C4-2B (cell line): ENCODE results near the gene CASP7.

ENCODE experiments used
- CTCF ChIP-seq: fragments of 450-650 bp; conservative IDR thresholded peaks from 2 replicates; pipeline ENCODE4 v1.5.1; 2017; ENCODE audit warnings: mild to moderate bottlenecking
- ZFX ChIP-seq: fragments of 450-650 bp; IDR thresholded peaks from 2 replicates; pipeline ENCODE4 v1.6.1; 2017

GRCh38 chr10:113643183-113643582 lies 36.5 kb upstream of the CASP7 start:
- TF ChIP-seq CTCF (no peak), ZFX (no peak)
